Mucosa of descending colon (tissue), 3 donors: ENCODE results near the gene CCDC74B. TPM values are rescaled to one million over a fixed set of nuclear protein-coding genes. Genes with fewer than 3 reads are reported as not detected.
"Not testable (repeated sequence)": the region's sequence is repeated elsewhere in the genome, so short reads cannot be mapped to it uniquely, and the experiment has no call there.

ENCODE experiments used
- ATAC-seq: fragments of 200-7000 bp; cut with Tn5 transposase; one replicate; pipeline ENCODE4 v1.9.1; 2020; ENCODE audit warnings: mild to moderate bottlenecking, moderate library complexity
- DNase-seq, 3 donors: peaks; one replicate each; pipeline ENCODE4 v3.0.0-alpha.2; 2020
- H3K36me3 ChIP-seq: fragments of 200-600 bp; one replicate; pipeline ENCODE4 v1.8.0; 2021; ENCODE audit warnings: low read depth, mild to moderate bottlenecking
- H3K4me1 ChIP-seq: fragments of 200-600 bp; one replicate; pipeline ENCODE4 v1.8.0; 2021; ENCODE audit warnings: low read depth, mild to moderate bottlenecking
- H3K4me3 ChIP-seq: fragments of 200-600 bp; one replicate; pipeline ENCODE4 v1.8.0; 2021; ENCODE audit warnings: mild to moderate bottlenecking
- H3K9me3 ChIP-seq: fragments of 200-600 bp; one replicate; pipeline ENCODE4 v1.8.0; 2021; ENCODE audit warnings: mild to moderate bottlenecking
- CTCF ChIP-seq: fragments of 200-600 bp; IDR thresholded peaks from one replicate; pipeline ENCODE4 v1.8.0; 2022; ENCODE audit warnings: antibody characterized with exemption, mild to moderate bottlenecking
- intact Hi-C, 2 donors: fragments of 100-400 bp; cut with DNase I in 1 of 2; cut with micrococcal nuclease in 1 of 2; formaldehyde crosslinking; loops; one replicate each; pipeline versions ENCODE4 v1.11.0 to v1.11.1; 2022; cut with DNase I, micrococcal nuclease
- total RNA-seq, 3 donors: library from RNA; stranded (reverse); fragmentation: NEBNext Ultra II Directional in 2 of 3; extraction: Animal tissue kit (Norgen Biotek cat#: 25700) in 2 of 3; gene quantifications; one replicate each; pipeline versions ENCODE4 v1.2.1 to v1.2.4, GENCODE V29; 2021 to 2023
- donor health status: DM: no; HTN: no; CAD: no; lungs with moderate emphysema.
- donor health status: DM: no; HTN: no; CAD: no.
- donor health status: DM: no; HTN: yes; CAD: no.

The CCDC74B gene
- total RNA-seq, 3 donors from 2014 or later = 0.12 to 1.6 (median 0.63) TPM

- DNase-seq (no peak), ATAC-seq (no peak)
- intact Hi-C loops = no loop called here
- H3K4me3 ChIP-seq = no peak overlapping the region
- no peaks in the 10 kb centered on the region for H3K4me1 ChIP-seq
- peaks cover 7% of the 10 kb centered on the region for H3K36me3 ChIP-seq
- no peak for TF ChIP-seq CTCF
- no peaks in the 10 kb centered on the region for H3K9me3 ChIP-seq
Observed at GRCh38 chr2:130165293-130166016, 20.5 kb upstream of the CCDC74B start.

GRCh38 chr2:130162968-130163367, 18.1 kb upstream of the CCDC74B start:
- no peak for DNase-seq
- H3K4me1 ChIP-seq = no peaks in the 10 kb centered on the region
- no peak overlapping the region for H3K4me3 ChIP-seq
- ATAC-seq = no peak
- intact Hi-C loops = no loop called here
- peaks cover 7% of the 10 kb centered on the region for H3K36me3 ChIP-seq
- H3K9me3 ChIP-seq = no peaks in the 10 kb centered on the region
- no peak for TF ChIP-seq CTCF

- H3K9me3 ChIP-seq, H3K4me3 ChIP-seq, ATAC-seq, H3K36me3 ChIP-seq, intact Hi-C loops, DNase-seq, H3K4me1 ChIP-seq: not testable (repeated sequence)
Observed at GRCh38 chr2:130162486-130162885, 17.6 kb upstream of the CCDC74B start.

- H3K9me3 ChIP-seq, ATAC-seq, H3K4me3 ChIP-seq, H3K36me3 ChIP-seq, H3K4me1 ChIP-seq, intact Hi-C loops: not testable (repeated sequence)
- peak in 1 of 3 donors; percentile 21 for DNase-seq
Observed at GRCh38 chr2:130160838-130161705, 16.2 kb upstream of the CCDC74B start.

- no peaks in the 10 kb centered on the region for H3K4me1 ChIP-seq
- no peak overlapping the region for H3K4me3 ChIP-seq
- no peaks in the 10 kb centered on the region for H3K9me3 ChIP-seq
- ATAC-seq (no peak), DNase-seq (peak in 1 of 3 donors; percentile 18)
- no peak for TF ChIP-seq CTCF
- H3K36me3 ChIP-seq = peaks cover 7% of the 10 kb centered on the region
- intact Hi-C loops = no loop called here
Observed at GRCh38 chr2:130160131-130160530, 15.2 kb upstream of the CCDC74B start.

GRCh38 chr2:130159376-130159775, 14.5 kb upstream of the CCDC74B start:
- ATAC-seq, H3K9me3 ChIP-seq, H3K4me1 ChIP-seq, DNase-seq, intact Hi-C loops, H3K36me3 ChIP-seq, H3K4me3 ChIP-seq: not testable (repeated sequence)

GRCh38 chr2:130158631-130159030, 13.7 kb upstream of the CCDC74B start:
- no peaks in the 10 kb centered on the region for H3K4me1 ChIP-seq
- no peaks in the 10 kb centered on the region for H3K9me3 ChIP-seq
- intact Hi-C loops = no loop called here
- DNase-seq = no peak
- H3K36me3 ChIP-seq = peaks cover 3% of the 10 kb centered on the region
- no peak for TF ChIP-seq CTCF
- ATAC-seq = no peak
- no peak overlapping the region for H3K4me3 ChIP-seq

- H3K4me1 ChIP-seq, intact Hi-C loops, H3K36me3 ChIP-seq: not testable (repeated sequence)
Observed at GRCh38 chr2:130157825-130158514, 13.1 kb upstream of the CCDC74B start.

GRCh38 chr2:130157354-130157753, 12.4 kb upstream of the CCDC74B start:
- intact Hi-C loops, H3K36me3 ChIP-seq, ATAC-seq, H3K4me3 ChIP-seq, H3K9me3 ChIP-seq, H3K4me1 ChIP-seq, DNase-seq: not testable (repeated sequence)

More at GRCh38 chr2:130157825-130158514, 13.1 kb upstream of the CCDC74B start:
- H3K9me3 ChIP-seq, DNase-seq, ATAC-seq, H3K4me3 ChIP-seq: not testable (repeated sequence)
